IMR-90 (cell line): ENCODE measurements around the gene GABRB3. TPM values are rescaled to one million over a fixed set of nuclear protein-coding genes. Genes with fewer than 3 reads are reported as not detected.

ENCODE experiments used
- ATAC-seq: fragments of 200-7000 bp; cut with Tn5 transposase; 2 replicates; pipeline ENCODE4 v1.9.1; 2020; ENCODE audit warnings: low read depth, mild to moderate bottlenecking, moderate library complexity
- BruUV-seq: library from RNA; stranded (reverse); fragments of 400-500 nt; replicated peaks from 2 replicates; lab custom pipeline; 2021; lab: Mats Ljungman, UMichigan
- CTCF ChIA-PET: fragments of 300-600 bp; formaldehyde crosslinking; extraction: SDS; loops from one replicate; lab custom pipeline; 2021; ENCODE audit warnings: antibody characterized with exemption; lab: Yijun Ruan, JAX
- POLR2A ChIA-PET: fragments of 300-600 bp; sonication (Branson Sonifier 250); formaldehyde crosslinking; loops from one replicate; lab custom pipeline; 2022; ENCODE audit warnings: antibody characterized with exemption; ENCODE audit not compliant: unreplicated experiment; lab: Charles Lee
- DNase-seq: peaks from one replicate; pipeline ENCODE4 v3.0.0; 2013
- H2AFZ ChIP-seq: replicated peaks from 2 replicates; pipeline ENCODE3; 2013; ENCODE audit warnings: low read length, mild to moderate bottlenecking; ENCODE audit not compliant: poor library complexity
- H2AK5ac ChIP-seq: 2 replicates; pipeline ENCODE4 v1.6.1; 2013; ENCODE audit warnings: low read depth, low read length, inconsistent platforms
- H2AK9ac ChIP-seq: replicated peaks from 2 replicates; pipeline ENCODE3; 2013; ENCODE audit warnings: mild to moderate bottlenecking, low read depth, low read length, moderate library complexity; ENCODE audit not compliant: poor library complexity
- H2BK120ac ChIP-seq: 2 replicates; pipeline ENCODE4 v1.6.1; 2013; ENCODE audit warnings: low read depth, low read length, inconsistent platforms
- H2BK15ac ChIP-seq: 3 replicates; pipeline ENCODE4 v1.6.1; 2013; ENCODE audit warnings: low read depth, low read length, inconsistent platforms
- H2BK20ac ChIP-seq: 2 replicates; pipeline ENCODE4 v1.6.1; 2013; ENCODE audit warnings: low read depth, mild to moderate bottlenecking, inconsistent platforms, low read length, moderate library complexity
- H2BK5ac ChIP-seq: 2 replicates; pipeline ENCODE4 v1.6.1; 2013; ENCODE audit warnings: mild to moderate bottlenecking, low read depth, low read length, inconsistent platforms; ENCODE audit not compliant: poor library complexity, severe bottlenecking
- H3K14ac ChIP-seq: replicated peaks from 2 replicates; pipeline ENCODE4 v1.6.1; 2013; ENCODE audit warnings: low read depth, low read length, inconsistent platforms
- H3K18ac ChIP-seq: 2 replicates; pipeline ENCODE4 v1.6.1; 2013; ENCODE audit warnings: low read depth, low read length, control low read depth
- H3K23ac ChIP-seq: 2 replicates; pipeline ENCODE4 v1.6.1; 2013; ENCODE audit warnings: low read depth, low read length, inconsistent platforms
- H3K27ac ChIP-seq: 2 replicates; pipeline ENCODE4 v1.5.1; 2013; ENCODE audit warnings: mild to moderate bottlenecking, control low read depth, low read length; ENCODE audit not compliant: insufficient read depth
- H3K27me3 ChIP-seq: 2 replicates; pipeline ENCODE4 v1.6.1; 2013; ENCODE audit warnings: low read length; ENCODE audit not compliant: control insufficient read depth, insufficient read depth
- H3K36me3 ChIP-seq: 2 replicates; pipeline ENCODE4 v1.6.1; 2013; ENCODE audit warnings: low read length, mixed read lengths; ENCODE audit not compliant: control insufficient read depth, insufficient read depth
- H3K4ac ChIP-seq: 2 replicates; pipeline ENCODE4 v1.6.1; 2013; ENCODE audit warnings: low read depth, low read length, inconsistent platforms
- H3K4me1 ChIP-seq: 2 replicates; pipeline ENCODE4 v1.6.1; 2013; ENCODE audit warnings: low read length, mixed read lengths; ENCODE audit not compliant: control insufficient read depth, insufficient read depth
- H3K4me2 ChIP-seq: 2 replicates; pipeline ENCODE4 v1.6.1; 2013; ENCODE audit warnings: low read depth, mild to moderate bottlenecking, control low read depth, low read length, moderate library complexity
- H3K4me3 ChIP-seq: 2 replicates; pipeline ENCODE4 v1.5.1; 2013; ENCODE audit warnings: low read depth, mild to moderate bottlenecking, control low read depth, low read length, moderate library complexity; ENCODE audit not compliant: insufficient read depth
- H3K56ac ChIP-seq: 2 replicates; pipeline ENCODE4 v1.6.1; 2013; ENCODE audit warnings: low read length, inconsistent platforms; ENCODE audit not compliant: insufficient read depth; ENCODE audit errors: extremely low read depth
- H3K79me1 ChIP-seq, 2 experiments: 2 replicates each; pipeline ENCODE4 v1.6.1; 2013; ENCODE audit warnings: low read length in 2 of 2, inconsistent platforms in 1 of 2, low read depth in 1 of 2
- H3K9ac ChIP-seq: 2 replicates; pipeline ENCODE4 v1.6.1; 2013; ENCODE audit warnings: low read depth, low read length, control low read depth
- H3K9me1 ChIP-seq: 2 replicates; pipeline ENCODE4 v1.6.1; 2013; ENCODE audit warnings: low read length, inconsistent platforms; ENCODE audit not compliant: insufficient read depth
- H3K9me3 ChIP-seq: 2 replicates; pipeline ENCODE4 v1.6.1; 2013; ENCODE audit warnings: low read length; ENCODE audit not compliant: control insufficient read depth, insufficient read depth
- H4K20me1 ChIP-seq: 2 replicates; pipeline ENCODE4 v1.6.1; 2013; ENCODE audit warnings: low read length, inconsistent platforms; ENCODE audit not compliant: insufficient read depth
- H4K5ac ChIP-seq: 2 replicates; pipeline ENCODE4 v1.6.1; 2013; ENCODE audit warnings: mild to moderate bottlenecking, low read depth, low read length, control low read depth
- H4K8ac ChIP-seq, 2 experiments: 2 replicates each; pipeline ENCODE4 v1.6.1; 2013; ENCODE audit warnings: low read depth in 2 of 2, low read length in 2 of 2, control low read depth in 1 of 2, inconsistent platforms in 1 of 2
- H4K91ac ChIP-seq: 2 replicates; pipeline ENCODE4 v1.6.1; 2013; ENCODE audit warnings: low read depth, low read length, inconsistent platforms; ENCODE audit not compliant: insufficient read depth
- FOS ChIP-seq: fragments of 150-350 bp; IDR thresholded peaks from 2 replicates; pipeline ENCODE4 v1.6.1; 2016; ENCODE audit warnings: low read depth, low read length
- RAD21 ChIP-seq: IDR thresholded peaks from 2 replicates; pipeline ENCODE4 v1.6.1; 2012; ENCODE audit warnings: low read length, improper control_type of control experiment
- WGBS, 2 experiments: methylation state at CpG; one replicate each; pipeline versions ENCODE4 v1.1.5 to v1.1.7; 2013; ENCODE audit warnings: missing lambda C conversion rate in 2 of 2; ENCODE audit not compliant: insufficient read length in 1 of 2; ENCODE audit errors: extremely low coverage in 2 of 2; 5-methylcytosine and 5-hydroxymethylcytosine counted together
- dilution Hi-C: fragments of 300-500 bp; cut with HindIII; formaldehyde crosslinking; loops from one replicate; pipeline ENCODE4 v1.14.3; 2018; ENCODE audit warnings: low sequenced_read_pairs; ENCODE audit not compliant: unreplicated experiment
- in situ Hi-C: fragments of 300-500 bp; cut with MboI; formaldehyde crosslinking; loops from 3 replicates; pipeline ENCODE4 v1.14.3; 2019; ENCODE audit warnings: low sequenced_read_pairs, inconsistent platforms, mixed read lengths
- intact Hi-C: fragments of 100-400 bp; cut with micrococcal nuclease; formaldehyde crosslinking; loops from 2 replicates; pipeline ENCODE4 v1.10.0; 2022
- polyA plus RNA-seq, 3 experiments: library from polyadenylated mRNA; depleted of rRNA; stranded (reverse); fragments of >200 nt; gene quantifications; 2 replicates each; pipeline ENCODE4 v1.2.3, GENCODE V29; 2012; ENCODE audit warnings: low replicate concordance in 1 of 3
- total RNA-seq: library from RNA; depleted of rRNA; stranded (reverse); fragments of >200 nt; gene quantifications from 2 replicates; pipeline ENCODE4 v1.2.3, GENCODE V29; 2012

Gene GABRB3
- total and polyA plus RNA-seq, 2 of the 4 experiments (the other 2 are of a cell fraction) = 0.36 to 0.54 TPM

GRCh38 chr15:26674467-26674866 lies 98.4 kb downstream of the GABRB3 start:
- Histone ChIP-seq H4K91ac (no peak overlapping the region), H3K9me1 (no peaks in the 10 kb centered on the region), H4K5ac (no peak overlapping the region), H3K9ac (no peak overlapping the region), H3K18ac (no peak overlapping the region), H4K20me1 (no peaks in the 10 kb centered on the region), H3K56ac (no peak overlapping the region), H3K9me3 (peaks cover 16% of the 10 kb centered on the region), H3K27me3 (no peaks in the 10 kb centered on the region), H3K4me2 (no peak overlapping the region), H3K27ac (no peak overlapping the region), H2BK5ac (no peak overlapping the region), H3K36me3 (no peaks in the 10 kb centered on the region), H2AFZ (no peak overlapping the region), H3K14ac (no peak overlapping the region), H2BK20ac (no peak overlapping the region), H2BK15ac (no peak overlapping the region), H4K8ac (no peak overlapping the region), H2AK9ac (no peak overlapping the region), H3K79me1 (no peaks in the 10 kb centered on the region), H3K4ac (no peak overlapping the region), H2BK120ac (no peak overlapping the region), H3K23ac (no peak overlapping the region), H3K4me1 (no peaks in the 10 kb centered on the region), H2AK5ac (no peak overlapping the region), H3K4me3 (no peak overlapping the region)
- ChIA-PET CTCF (no interaction called here), POLR2A (no interaction called here)
- TF ChIP-seq FOS (no peak), RAD21 (no peak)
- WGBS, 2 experiments = no CpG with 5 or more reads among the region's 4 CpGs
- ATAC-seq (no peak), DNase-seq (no peak)
- in situ Hi-C loops = no loop called here
- intact Hi-C loops = no loop called here
- BruUV-seq = no TSS peak
- dilution Hi-C loops = no loop called here
